K562 (cell line): ENCODE data around the gene ACTL6A. TPM values are rescaled to one million over a fixed set of nuclear protein-coding genes. Genes with fewer than 3 reads are reported as not detected.
A peak's percentile ranks its signal among the peaks of the same experiment; 100 is the strongest.

ENCODE experiments used
- ARID2 ChIP-seq: fragments of 450-650 bp; IDR thresholded peaks from 2 replicates; pipeline ENCODE4 v1.6.1; 2017; ENCODE audit warnings: antibody characterized with exemption, mild to moderate bottlenecking
- DEAF1 ChIP-seq: fragments of 450-650 bp; formaldehyde crosslinking; IDR thresholded peaks from 2 replicates; pipeline ENCODE4 v1.4.0; 2020; ENCODE audit warnings: mild to moderate bottlenecking, moderate library complexity
- FOXK2 ChIP-seq, 2 experiments: fragments of 450-650 bp; IDR thresholded peaks in 1 of 2; conservative IDR thresholded peaks in 1 of 2; 2 replicates each; pipeline ENCODE4 v1.6.1; 2016; ENCODE audit warnings: low read depth in 2 of 2, mild to moderate bottlenecking in 1 of 2
- HDAC8 ChIP-seq: fragments of 450-650 bp; IDR thresholded peaks from 2 replicates; pipeline ENCODE4 v1.6.1; 2016; ENCODE audit warnings: mild to moderate bottlenecking, missing genetic modification characterization, moderate library complexity, missing compliant biosample characterization
- JUND ChIP-seq, 2 experiments: IDR thresholded peaks; 2 replicates in 1 of 2; 3 replicates in 1 of 2; pipeline ENCODE4 v1.6.1; 2011; ENCODE audit warnings: borderline replicate concordance in 2 of 2, low read depth in 2 of 2, low read length in 2 of 2, improper control_type of control experiment in 1 of 2, missing biosample characterization in 1 of 2, missing genetic modification characterization in 1 of 2, missing genetic modification reagents in 1 of 2
- MAZ ChIP-seq, 2 experiments: fragments of 450-650 bp in 1 of 2; sonication (generic) in 1 of 2; formaldehyde crosslinking; IDR thresholded peaks in 1 of 2; conservative IDR thresholded peaks in 1 of 2; 2 replicates each; pipeline versions ENCODE4 v1.4.0 to v1.5.0; 2020; ENCODE audit warnings: mild to moderate bottlenecking in 1 of 2, missing genetic modification reagents in 1 of 2
- NR1H2 ChIP-seq: sonication (generic); formaldehyde crosslinking; IDR thresholded peaks from 2 replicates; pipeline ENCODE4 v1.4.0; 2020; ENCODE audit warnings: mild to moderate bottlenecking, missing genetic modification reagents
- RCOR1 ChIP-seq, 2 experiments: IDR thresholded peaks; 2 replicates each; pipeline ENCODE4 v1.6.1; 2012; ENCODE audit warnings: low read depth in 2 of 2, low read length in 2 of 2, borderline replicate concordance in 1 of 2, improper control_type of control experiment in 1 of 2
- SMC3 ChIP-seq: conservative IDR thresholded peaks from 2 replicates; pipeline ENCODE4 v1.6.1; 2011; ENCODE audit warnings: low read depth, low read length, improper control_type of control experiment; ENCODE audit not compliant: insufficient read depth
- STAG1 ChIP-seq: sonication (generic); formaldehyde crosslinking; IDR thresholded peaks from 2 replicates; pipeline ENCODE4 v1.5.0; 2020; ENCODE audit warnings: missing genetic modification reagents, borderline replicate concordance
- ZNF24 ChIP-seq: fragments of 450-650 bp; IDR thresholded peaks from 2 replicates; pipeline ENCODE4 v1.6.1; 2016
- polyA plus RNA-seq, 8 experiments: library from polyadenylated mRNA; depleted of rRNA in 4 of 8; stranded (reverse) in 5 of 8; unstranded in 3 of 8; fragments of >200 nt; fragmentation: Nextera tagmentation in 2 of 8; fragmentation: Illumina TruSeq in 1 of 8; extraction: Ambion mirVana in 2 of 8; extraction: Trizol in 1 of 8; gene quantifications; 2 replicates each; pipeline versions ENCODE4 v1.2.1 to v1.2.3, GENCODE V29; 2011 to 2014; ENCODE audit warnings: inconsistent platforms in 1 of 8, missing spikeins in 1 of 8
- total RNA-seq, 7 experiments: library from RNA; depleted of rRNA in 6 of 7; stranded (reverse); fragments of >200 nt in 6 of 7; fragmentation: Illumina TruSeq in 2 of 7; extraction: Trizol in 2 of 7; gene quantifications; 2 replicates each; pipeline versions ENCODE4 v1.2.1 to v1.2.3, GENCODE V29; 2011 to 2021; ENCODE audit warnings: low replicate concordance in 1 of 7
- TF ChIP-seq, protein P1 (sequence below), 3 experiments: IDR thresholded peaks in 2 of 3; conservative IDR thresholded peaks in 1 of 3; 2 replicates each; pipeline ENCODE4 v1.5.1; 2011 to 2012; ENCODE audit warnings: low read length in 3 of 3, mild to moderate bottlenecking in 3 of 3, control low read depth in 2 of 3, improper control_type of control experiment in 1 of 3, inconsistent platforms in 1 of 3, low read depth in 1 of 3, mixed read lengths in 1 of 3, moderate library complexity in 1 of 3; ENCODE audit not compliant: insufficient read depth in 2 of 3

Gene ACTL6A
- total and polyA plus RNA-seq, 9 of the 15 experiments (the other 6 are each of a cell fraction or from before 2014, with no cell fraction given), result 107 to 243 (median 157) TPM

GRCh38 chr3:179558742-179559364 lies 3.9 kb upstream of the ACTL6A start (continued):
- 0 out of 2 replicates have a peak, but pooled peaks have one; percentile 23 for TF ChIP-seq ZNF24
- peak; percentile 63; the same call in 1 of the 2 replicates for TF ChIP-seq ARID2
- TF ChIP-seq SMC3, result peak; percentile 83
- no peak for TF ChIP-seq HDAC8 (tag)
- TF ChIP-seq, protein P1, sequence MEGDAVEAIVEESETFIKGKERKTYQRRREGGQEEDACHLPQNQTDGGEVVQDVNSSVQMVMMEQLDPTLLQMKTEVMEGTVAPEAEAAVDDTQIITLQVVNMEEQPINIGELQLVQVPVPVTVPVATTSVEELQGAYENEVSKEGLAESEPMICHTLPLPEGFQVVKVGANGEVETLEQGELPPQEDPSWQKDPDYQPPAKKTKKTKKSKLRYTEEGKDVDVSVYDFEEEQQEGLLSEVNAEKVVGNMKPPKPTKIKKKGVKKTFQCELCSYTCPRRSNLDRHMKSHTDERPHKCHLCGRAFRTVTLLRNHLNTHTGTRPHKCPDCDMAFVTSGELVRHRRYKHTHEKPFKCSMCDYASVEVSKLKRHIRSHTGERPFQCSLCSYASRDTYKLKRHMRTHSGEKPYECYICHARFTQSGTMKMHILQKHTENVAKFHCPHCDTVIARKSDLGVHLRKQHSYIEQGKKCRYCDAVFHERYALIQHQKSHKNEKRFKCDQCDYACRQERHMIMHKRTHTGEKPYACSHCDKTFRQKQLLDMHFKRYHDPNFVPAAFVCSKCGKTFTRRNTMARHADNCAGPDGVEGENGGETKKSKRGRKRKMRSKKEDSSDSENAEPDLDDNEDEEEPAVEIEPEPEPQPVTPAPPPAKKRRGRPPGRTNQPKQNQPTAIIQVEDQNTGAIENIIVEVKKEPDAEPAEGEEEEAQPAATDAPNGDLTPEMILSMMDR (IDR thresholded peaks at IDR 0.05 in 2 of 3, conservative IDR thresholded peaks at IDR 0.05 in 1 of 3; ENCODE audit: insufficient read depth in 2 of 3, low read depth in 1 of 3, low read length in 3 of 3), result peak; percentile 79 to 93 (median 86)
- TF ChIP-seq DEAF1 (CRISPR knock-in tag), result peak; percentile 62
- peak in 1 of 2 experiments; percentile 48; a peak in 1 of 4 replicates for TF ChIP-seq RCOR1 (IDR thresholded peaks at IDR 0.05; ENCODE audit: borderline replicate concordance in 1 of 2, low read depth in 2 of 2, low read length in 2 of 2)
- 0 out of 4 replicates have a peak, but pooled peaks of 1 of the 2 experiments have one; percentile 38 for TF ChIP-seq MAZ (CRISPR knock-in tag; conservative IDR thresholded peaks at IDR 0.05 in 1 of 2, IDR thresholded peaks at IDR 0.05 in 1 of 2)
- no peak for TF ChIP-seq JUND (IDR thresholded peaks at IDR 0.05; ENCODE audit: borderline replicate concordance, low read depth, low read length)
- TF ChIP-seq JUND (tag; IDR thresholded peaks at IDR 0.05; ENCODE audit: borderline replicate concordance, low read depth, low read length), result no peak
- peak; percentile 63; the same call in 1 of the 2 replicates for TF ChIP-seq STAG1 (CRISPR knock-in tag)
- TF ChIP-seq NR1H2 (CRISPR knock-in tag), result no peak
- 0 out of 4 replicates have a peak, but pooled peaks of 1 of the 2 experiments have one; percentile 28 for TF ChIP-seq FOXK2 (conservative IDR thresholded peaks at IDR 0.05 in 1 of 2, IDR thresholded peaks at IDR 0.05 in 1 of 2; ENCODE audit: low read depth in 2 of 2)
- TF ChIP-seq, all 486 proteins: peak for 11
